Measurements from ENCODE around the gene ATIC.

DNA sequence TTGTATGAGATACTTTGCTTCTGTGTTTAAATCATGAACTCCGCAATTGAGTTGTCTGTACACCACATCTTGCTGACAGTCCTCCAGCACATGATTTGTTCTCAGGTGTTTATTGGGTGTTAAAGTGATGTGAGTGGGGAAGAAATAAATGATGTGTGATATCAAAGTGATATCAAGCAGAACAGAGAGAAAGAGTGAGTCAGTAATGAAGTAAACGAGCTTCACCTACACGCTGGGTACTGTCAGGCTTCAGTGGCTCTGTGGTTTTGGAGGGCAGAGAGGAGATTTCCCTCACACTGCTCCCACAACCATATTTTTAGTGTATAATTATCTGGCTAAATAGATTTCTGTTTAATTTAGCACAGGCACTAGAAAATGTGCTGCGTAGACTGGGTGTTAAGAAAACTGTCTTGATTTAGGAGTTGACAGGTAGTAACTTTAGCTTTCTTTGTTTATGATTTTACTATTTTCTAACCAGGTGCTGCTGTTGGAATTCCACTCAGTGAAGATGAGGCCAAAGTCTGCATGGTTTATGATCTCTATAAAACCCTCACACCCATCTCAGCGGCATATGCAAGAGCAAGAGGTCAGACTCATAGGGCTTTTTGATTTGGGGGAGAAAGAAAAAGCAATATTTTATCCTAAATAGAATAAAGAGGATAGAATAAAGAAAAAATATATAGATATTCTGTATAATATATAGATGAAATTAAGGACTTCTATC is 21.2 kb downstream of the ATIC start:
- no peak for TF ChIP-seq CTCF (IDR thresholded peaks at IDR 0.05 in 2 of 3, conservative IDR thresholded peaks at IDR 0.05 in 1 of 3; ENCODE audit: borderline replicate concordance in 1 of 3, insufficient read depth in 1 of 3, low read depth in 2 of 3, low read length in 2 of 3)
- TF ChIP-seq ATF3 (IDR thresholded peaks at IDR 0.05), result no peak
- TF ChIP-seq JUND (IDR thresholded peaks at IDR 0.05), result no peak
- no peak for TF ChIP-seq ZNF274 (IDR thresholded peaks at IDR 0.05; ENCODE audit: low read depth, low read length)
- no peak for TF ChIP-seq POLR2A (IDR thresholded peaks at IDR 0.05; ENCODE audit: borderline replicate concordance, extremely low read depth, insufficient read depth, insufficient read length)
- TF ChIP-seq POLR2AphosphoS5 (IDR thresholded peaks at IDR 0.05; ENCODE audit: low read depth, low read length), result no peak
- no peak for TF ChIP-seq EZH2phosphoT487 (IDR thresholded peaks at IDR 0.05; ENCODE audit: borderline replicate concordance)
- TF ChIP-seq YY1 (IDR thresholded peaks at IDR 0.05; ENCODE audit: extremely low read depth, insufficient replicate concordance, low read depth, low read length), result no peak
- TF ChIP-seq MAX (IDR thresholded peaks at IDR 0.05), result no peak

Measured in HCT116 (cell line).